ENCODE results near the gene DNTT.
"Not testable (repeated sequence)": the region's sequence is repeated elsewhere in the genome, so short reads cannot be mapped to it uniquely, and the experiment has no call there.

Gene DNTT

GRCh38 chr10:96276831-96277230, 27.4 kb upstream of the DNTT start:
- DNase-seq: no peak

DNA sequence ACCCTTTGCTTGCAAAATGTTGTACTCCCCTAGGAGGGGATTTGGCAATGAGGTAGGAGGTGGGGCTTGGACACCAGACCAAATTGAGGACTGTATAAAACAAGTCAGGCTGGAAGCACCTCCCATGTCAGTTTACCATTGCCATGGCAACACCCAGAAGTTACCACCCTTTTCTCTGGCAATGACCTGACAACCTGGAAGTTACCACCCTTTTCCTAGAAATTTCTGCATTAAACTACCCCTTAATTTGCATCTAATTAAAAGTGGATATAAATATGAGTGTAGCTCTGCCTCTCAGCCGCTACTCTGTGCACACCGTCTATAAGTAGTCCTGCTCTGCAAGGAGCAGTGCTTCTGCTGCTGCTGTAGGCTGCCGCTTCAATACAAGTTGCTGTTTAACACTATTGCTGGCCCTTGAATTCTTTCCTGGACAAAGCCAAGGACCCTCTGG, 25.0 kb upstream of the DNTT start:
- no peak for DNase-seq

DNA sequence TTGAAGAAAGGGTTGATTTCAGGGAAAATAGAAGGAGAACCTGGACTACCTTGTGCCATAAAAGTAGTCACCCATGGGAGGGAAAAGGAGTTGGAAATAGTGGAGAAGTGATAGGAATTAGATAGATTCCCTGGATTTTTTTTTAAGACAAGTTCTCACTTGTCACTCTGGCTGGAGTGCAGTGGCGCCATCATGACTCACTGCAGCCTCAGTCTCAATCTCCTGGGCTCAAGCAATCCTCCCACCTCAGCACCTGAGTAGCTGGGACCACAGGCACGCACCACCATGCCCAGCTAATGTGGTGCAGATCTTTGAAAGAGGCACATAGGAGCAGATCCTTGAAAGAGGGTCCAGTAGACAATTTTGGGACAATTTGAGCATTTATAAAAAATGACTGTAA, 23.4 kb upstream of the DNTT start:
- no peak for DNase-seq

GRCh38 chr10:96281444-96282029, 22.7 kb upstream of the DNTT start:
- DNase-seq: no peak

DNA sequence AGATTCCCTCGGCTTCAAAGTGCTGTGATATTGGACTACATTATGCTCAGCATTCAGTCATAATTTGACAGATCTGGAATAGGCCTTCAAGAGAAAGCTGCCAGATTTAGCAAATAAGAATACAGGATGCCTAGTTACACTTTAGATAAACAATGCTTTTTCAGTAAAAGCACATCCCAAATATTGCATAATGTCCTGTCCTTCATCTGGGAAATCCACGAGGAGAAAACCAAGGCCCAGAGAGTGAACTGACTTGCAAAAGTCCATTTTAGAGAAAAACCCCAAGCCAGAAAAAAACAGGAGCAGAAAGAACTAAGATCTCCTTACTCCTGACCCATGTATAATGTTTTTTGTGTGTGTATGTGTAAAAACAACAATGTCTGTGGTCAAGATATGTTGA, 20.9 kb upstream of the DNTT start:
- no peak for DNase-seq

- no peak for DNase-seq
Observed at GRCh38 chr10:96283756-96284155, 20.5 kb upstream of the DNTT start.

DNA sequence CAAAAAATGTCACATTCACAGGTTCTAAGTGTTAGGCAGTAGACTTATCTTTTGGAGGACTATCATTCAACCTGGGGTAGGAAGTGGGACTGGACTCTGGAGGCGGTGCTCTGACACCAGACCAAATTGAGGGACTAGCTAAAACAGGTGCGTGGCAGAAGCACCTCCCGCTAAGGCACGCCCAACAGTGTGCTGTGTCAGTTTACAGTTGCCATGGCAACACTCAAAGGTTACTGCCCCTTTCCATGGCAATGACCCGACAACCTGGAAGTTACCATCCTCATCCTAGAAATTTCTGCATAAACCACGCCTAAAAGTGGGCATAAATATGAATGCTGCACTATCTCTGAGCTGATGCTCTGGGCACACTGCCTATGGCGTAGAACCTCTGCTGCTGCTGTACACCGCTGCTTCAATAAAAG, 18.9 kb upstream of the DNTT start:
- DNase-seq: no peak

GRCh38 chr10:96287392-96288105, 16.7 kb upstream of the DNTT start:
- DNase-seq: no peak

GRCh38 chr10:96288151-96288621, 16.0 kb upstream of the DNTT start:
- DNase-seq: no peak

DNA sequence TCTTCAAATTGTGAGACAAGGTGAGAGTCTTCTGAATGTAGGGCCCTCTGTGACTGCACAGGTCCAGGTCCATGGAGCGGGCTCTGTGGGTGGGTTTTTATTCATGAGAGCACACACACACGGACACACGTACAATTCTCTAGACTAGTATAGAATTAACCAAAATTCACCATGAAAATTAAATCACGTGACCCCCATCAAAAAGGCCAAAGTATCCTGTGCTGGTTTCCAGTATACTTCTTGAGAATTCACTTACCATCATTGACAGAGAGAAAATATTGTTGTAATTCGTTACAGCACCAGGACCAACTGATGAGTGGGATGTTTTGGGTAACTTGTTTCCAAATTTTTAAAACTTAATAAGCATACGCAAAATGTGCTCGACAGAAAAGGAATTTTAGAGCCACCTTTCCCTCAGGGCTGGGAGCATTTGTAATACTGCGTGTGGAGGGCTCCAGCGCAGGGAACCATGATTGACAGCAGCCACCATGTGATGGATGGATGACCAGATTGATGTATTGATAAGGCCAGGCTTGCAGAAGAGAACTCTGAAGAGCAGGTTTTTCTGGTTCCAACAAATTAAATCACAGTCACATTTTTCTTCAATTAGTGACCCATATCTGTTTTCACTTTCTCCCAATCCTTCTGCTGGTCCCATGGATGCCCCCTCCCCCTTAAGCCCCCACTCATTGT, 14.9 kb upstream of the DNTT start:
- DNase-seq: no peak

DNA sequence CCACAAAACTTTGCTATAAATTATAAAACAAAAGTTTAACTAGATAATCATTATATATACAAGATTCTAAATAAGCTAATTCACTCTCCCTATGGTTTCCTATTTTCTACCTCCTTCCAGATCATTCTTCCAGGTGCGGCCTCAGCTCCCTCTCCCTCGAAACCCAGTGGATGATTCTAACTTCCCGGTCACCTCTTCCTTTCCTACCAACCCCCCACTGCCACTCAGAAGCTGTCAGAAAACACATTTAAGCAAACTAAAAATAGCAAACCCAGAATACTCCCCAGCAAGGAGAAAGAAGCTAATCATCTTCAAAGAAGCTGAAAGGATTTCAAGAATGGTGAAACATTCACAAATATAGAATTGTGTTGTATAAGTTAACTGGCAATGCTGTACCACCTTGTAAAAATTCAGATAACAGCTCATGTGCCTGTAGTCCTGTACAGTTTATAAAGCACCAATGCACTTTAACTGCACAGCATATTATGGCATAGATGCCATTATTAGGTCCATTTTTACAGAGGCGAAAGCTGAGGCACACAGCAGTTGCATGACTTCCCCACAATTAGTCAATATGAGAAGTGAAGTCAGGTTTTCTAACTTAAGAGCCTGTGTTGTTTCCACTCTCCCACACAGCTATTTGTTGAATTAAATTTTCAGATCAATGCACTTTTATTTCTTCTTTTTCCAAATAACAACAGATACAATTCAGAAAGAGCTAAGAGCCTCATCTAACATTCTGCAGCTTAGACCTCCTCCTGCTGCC, 13.7 kb upstream of the DNTT start:
- no peak for DNase-seq

- DNase-seq: no peak
Observed at GRCh38 chr10:96292971-96293920, 11.0 kb upstream of the DNTT start.

- no peak for DNase-seq
Observed at GRCh38 chr10:96295475-96295874, 8.8 kb upstream of the DNTT start.

DNA sequence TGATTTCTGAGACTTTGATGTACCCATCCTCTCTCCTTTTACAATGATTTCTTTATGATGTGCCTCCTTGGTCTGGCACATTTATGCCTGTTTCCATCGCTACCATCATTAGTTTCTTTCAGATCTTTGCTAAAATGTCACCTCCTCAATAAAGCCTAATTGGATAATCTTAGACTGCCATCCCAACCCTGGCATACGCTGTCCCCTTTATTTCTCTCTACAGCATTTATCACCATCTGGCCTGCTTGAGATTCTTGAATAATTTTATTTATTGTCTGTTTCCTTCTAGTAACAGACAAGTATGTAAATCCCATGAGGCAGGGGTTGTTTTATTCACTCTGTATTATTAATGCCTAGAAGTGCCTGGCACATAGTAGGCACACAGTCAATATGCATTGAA, 6.7 kb upstream of the DNTT start:
- DNase-seq: no peak

GRCh38 chr10:96298362-96298761, 5.9 kb upstream of the DNTT start:
- no peak for DNase-seq

GRCh38 chr10:96299383-96299782, 4.9 kb upstream of the DNTT start:
- no peak for DNase-seq

- no peak for DNase-seq
Observed at GRCh38 chr10:96301616-96302015, 2.6 kb upstream of the DNTT start.

GRCh38 chr10:96305019-96305418, 785 bp downstream of the DNTT start:
- no peak for DNase-seq

DNA sequence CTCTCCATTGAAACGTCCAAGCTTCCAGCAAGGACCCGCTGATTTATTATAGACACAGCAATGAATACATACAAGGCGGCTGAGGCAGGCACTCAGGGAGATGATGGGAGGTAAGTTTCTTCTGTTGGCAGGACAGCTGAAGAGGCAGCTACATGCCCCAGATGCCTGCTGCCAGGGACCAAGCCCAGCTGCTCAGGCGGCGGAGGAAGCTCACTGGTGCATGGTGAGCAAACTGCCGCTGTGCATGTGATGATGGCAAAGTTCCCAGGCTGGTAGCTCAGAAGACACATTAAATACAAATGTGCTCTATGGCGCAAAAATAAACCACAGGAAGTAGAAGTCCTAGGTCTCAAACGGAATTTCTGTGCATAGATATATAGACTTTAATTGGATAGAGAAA, 2.3 kb downstream of the DNTT start:
- DNase-seq: no peak

DNA sequence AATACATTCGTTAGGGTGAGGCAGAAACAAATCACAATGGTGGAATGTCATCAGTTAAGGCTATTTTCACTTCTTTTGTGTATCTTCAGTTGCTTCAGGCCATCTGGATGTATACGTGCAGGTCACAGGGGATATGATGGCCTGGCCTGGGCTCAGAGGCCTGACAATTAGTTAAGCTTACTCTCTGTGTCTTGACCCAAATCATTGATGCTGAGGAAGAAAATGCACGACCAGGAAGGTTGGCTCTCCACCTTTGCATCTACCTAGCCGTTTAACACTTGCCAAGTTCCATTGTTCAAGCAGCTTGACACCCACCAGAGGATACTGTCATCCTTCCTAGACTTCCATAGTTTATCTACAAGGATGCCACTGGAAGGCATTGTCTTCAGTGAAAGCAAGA, 4.6 kb downstream of the DNTT start:
- DNase-seq: not testable (repeated sequence)

DNA sequence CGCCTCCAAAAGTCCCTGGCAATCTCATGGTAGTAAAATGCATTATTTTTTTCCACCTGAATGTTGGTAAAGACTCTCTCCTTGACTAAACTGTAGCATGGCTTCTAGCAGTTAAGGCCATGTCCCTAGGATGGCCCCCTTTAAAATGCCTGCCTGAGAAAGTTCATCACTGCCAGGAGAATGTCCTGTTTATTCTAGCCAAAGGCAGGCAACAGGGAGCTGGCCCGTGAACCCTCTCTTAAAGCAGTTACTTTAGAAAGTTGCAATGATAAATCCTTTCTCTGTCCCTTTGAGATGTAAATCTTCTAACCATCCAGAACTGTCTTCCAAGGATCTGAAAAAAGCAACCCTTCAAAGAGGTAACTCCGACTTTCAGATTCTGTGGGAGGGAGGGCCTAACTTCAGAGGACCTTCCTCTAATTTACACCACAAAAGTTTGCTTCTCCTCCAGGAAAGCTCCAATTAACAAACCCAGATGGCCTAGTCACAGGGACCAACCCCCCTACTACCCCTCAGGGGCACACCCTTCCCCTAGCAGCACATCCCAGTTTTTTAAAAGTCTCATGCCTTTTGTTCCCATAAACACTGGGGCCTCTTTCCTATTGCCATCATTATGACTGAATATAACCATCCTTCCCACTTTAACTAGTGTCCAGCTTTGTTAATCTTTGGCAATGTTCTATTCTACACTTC, 5.5 kb downstream of the DNTT start:
- DNase-seq: no peak

GRCh38 chr10:96310321-96310669, 6.1 kb downstream of the DNTT start:
- no peak for DNase-seq

All from activated naive CD4-positive, alpha-beta T cell treated with Interleukin-2 at 50 U/mL for 16 hours (primary cell).